RWPE2 (cell line): Measurements from ENCODE around the gene CTTN.

ENCODE experiments used
- ATAC-seq: fragments of 200-7000 bp; cut with Tn5 transposase; 3 replicates; pipeline ENCODE4 v1.9.1; 2021; ENCODE audit warnings: low read depth
- DNase-seq: peaks from one replicate; pipeline ENCODE4 v3.0.0-alpha.2; 2020; ENCODE audit warnings: low spot score
- H3K27ac ChIP-seq: fragments of 450-650 bp; 2 replicates; pipeline ENCODE4 v1.5.1; 2017; ENCODE audit warnings: mild to moderate bottlenecking; ENCODE audit not compliant: poor library complexity, severe bottlenecking
- H3K27me3 ChIP-seq: fragments of 250-450 bp; sonication (Bioruptor Pico); 2 replicates; pipeline ENCODE4 v1.5.1; 2021; ENCODE audit warnings: mild to moderate bottlenecking, moderate library complexity; ENCODE audit not compliant: insufficient read depth, poor library complexity, severe bottlenecking
- H3K36me3 ChIP-seq: fragments of 250-450 bp; sonication (Bioruptor Pico); 2 replicates; pipeline ENCODE4 v1.5.1; 2020; ENCODE audit warnings: low read depth, mild to moderate bottlenecking, moderate library complexity
- H3K4me1 ChIP-seq: fragments of 250-450 bp; sonication (Bioruptor Pico); 2 replicates; pipeline ENCODE4 v1.5.1; 2021; ENCODE audit warnings: mild to moderate bottlenecking, moderate library complexity; ENCODE audit not compliant: insufficient read depth, poor library complexity, severe bottlenecking
- H3K4me3 ChIP-seq: fragments of 250-450 bp; sonication (Bioruptor Pico); 2 replicates; pipeline ENCODE4 v1.5.1; 2021; ENCODE audit warnings: mild to moderate bottlenecking, moderate library complexity; ENCODE audit not compliant: severe bottlenecking
- H3K9me3 ChIP-seq: fragments of 250-450 bp; sonication (Bioruptor Pico); 2 replicates; pipeline ENCODE4 v1.5.1; 2021; ENCODE audit warnings: mild to moderate bottlenecking, moderate library complexity; ENCODE audit not compliant: severe bottlenecking
- TF ChIP-seq, protein P1 (sequence below): fragments of 450-650 bp; IDR thresholded peaks from one replicate; pipeline ENCODE4 v1.5.1; 2017; ENCODE audit warnings: mild to moderate bottlenecking, moderate library complexity; ENCODE audit not compliant: poor library complexity, severe bottlenecking

The CTTN gene

DNA sequence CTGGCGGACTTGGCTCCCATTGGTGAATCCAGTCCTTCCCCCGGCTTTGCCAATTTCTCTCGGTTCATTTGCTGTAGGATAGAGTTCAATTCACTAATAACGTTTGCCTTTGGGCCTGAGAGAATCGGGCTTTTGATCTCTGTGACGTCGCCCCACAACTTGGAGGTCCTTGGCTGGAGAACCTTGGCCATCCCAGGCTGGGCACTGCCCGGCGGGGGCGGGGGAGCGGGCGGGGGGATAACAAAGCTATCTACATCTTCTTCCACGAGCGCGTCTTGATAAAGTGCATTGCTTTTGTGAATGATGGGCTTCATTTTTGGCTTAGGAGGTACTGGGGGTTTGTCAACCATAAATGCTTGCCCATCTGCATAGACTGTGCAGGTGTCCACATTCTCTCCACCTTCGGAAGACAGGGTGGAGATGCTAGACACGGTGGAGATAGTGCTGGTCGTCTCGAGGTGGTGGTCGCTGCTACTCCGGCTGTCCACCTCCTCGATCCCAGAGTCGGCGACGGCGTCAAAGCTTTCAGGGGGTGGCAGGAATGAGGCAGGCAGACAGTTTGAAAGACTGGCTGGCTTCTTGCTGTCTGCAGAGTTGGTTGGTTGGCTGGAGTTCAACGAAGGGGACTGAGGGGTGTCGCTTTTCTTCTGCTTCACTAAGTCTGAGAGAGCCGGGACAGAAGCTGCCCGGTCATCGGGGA, 87.1 kb downstream of the CTTN start:
- Histone ChIP-seq H3K27ac (no peak overlapping the region), H3K4me3 (no peak overlapping the region), H3K27me3 (no peaks in the 10 kb centered on the region), H3K9me3 (no peaks in the 10 kb centered on the region), H3K4me1 (peaks cover 4% of the 10 kb centered on the region), H3K36me3 (no peaks in the 10 kb centered on the region)
- TF ChIP-seq, protein P1, sequence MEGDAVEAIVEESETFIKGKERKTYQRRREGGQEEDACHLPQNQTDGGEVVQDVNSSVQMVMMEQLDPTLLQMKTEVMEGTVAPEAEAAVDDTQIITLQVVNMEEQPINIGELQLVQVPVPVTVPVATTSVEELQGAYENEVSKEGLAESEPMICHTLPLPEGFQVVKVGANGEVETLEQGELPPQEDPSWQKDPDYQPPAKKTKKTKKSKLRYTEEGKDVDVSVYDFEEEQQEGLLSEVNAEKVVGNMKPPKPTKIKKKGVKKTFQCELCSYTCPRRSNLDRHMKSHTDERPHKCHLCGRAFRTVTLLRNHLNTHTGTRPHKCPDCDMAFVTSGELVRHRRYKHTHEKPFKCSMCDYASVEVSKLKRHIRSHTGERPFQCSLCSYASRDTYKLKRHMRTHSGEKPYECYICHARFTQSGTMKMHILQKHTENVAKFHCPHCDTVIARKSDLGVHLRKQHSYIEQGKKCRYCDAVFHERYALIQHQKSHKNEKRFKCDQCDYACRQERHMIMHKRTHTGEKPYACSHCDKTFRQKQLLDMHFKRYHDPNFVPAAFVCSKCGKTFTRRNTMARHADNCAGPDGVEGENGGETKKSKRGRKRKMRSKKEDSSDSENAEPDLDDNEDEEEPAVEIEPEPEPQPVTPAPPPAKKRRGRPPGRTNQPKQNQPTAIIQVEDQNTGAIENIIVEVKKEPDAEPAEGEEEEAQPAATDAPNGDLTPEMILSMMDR: no peak
- ATAC-seq (no peak), DNase-seq (no peak)

DNA sequence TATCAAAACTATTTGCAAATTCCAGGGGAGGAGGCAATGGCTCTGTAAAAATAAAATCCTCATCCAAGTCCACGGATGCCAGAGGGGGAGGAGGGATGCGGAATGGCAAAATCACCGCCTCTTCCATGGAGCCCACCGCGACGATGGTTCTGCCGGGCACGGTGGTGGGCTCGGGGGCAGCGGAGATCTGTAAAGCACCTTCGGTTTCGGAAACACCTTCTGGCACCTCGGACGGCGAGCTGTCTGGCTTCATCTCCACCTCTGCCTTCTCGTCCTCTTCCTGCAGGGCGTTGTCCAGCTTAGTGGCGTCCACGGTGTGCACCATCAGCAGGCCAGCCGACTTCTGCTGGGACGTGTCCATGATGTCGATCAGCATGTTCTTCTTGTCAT, 87.7 kb downstream of the CTTN start:
- no peak for DNase-seq
- no peaks in the 10 kb centered on the region for H3K27me3 ChIP-seq
- H3K4me3 ChIP-seq: no peak overlapping the region
- no peaks in the 10 kb centered on the region for H3K9me3 ChIP-seq
- H3K36me3 ChIP-seq: no peaks in the 10 kb centered on the region
- TF ChIP-seq, protein P1: no peak
- H3K27ac ChIP-seq: no peak overlapping the region
- peaks cover 4% of the 10 kb centered on the region for H3K4me1 ChIP-seq
- no peak for ATAC-seq
